ENCODE results near the gene RNF112.

Gene RNF112

DNA sequence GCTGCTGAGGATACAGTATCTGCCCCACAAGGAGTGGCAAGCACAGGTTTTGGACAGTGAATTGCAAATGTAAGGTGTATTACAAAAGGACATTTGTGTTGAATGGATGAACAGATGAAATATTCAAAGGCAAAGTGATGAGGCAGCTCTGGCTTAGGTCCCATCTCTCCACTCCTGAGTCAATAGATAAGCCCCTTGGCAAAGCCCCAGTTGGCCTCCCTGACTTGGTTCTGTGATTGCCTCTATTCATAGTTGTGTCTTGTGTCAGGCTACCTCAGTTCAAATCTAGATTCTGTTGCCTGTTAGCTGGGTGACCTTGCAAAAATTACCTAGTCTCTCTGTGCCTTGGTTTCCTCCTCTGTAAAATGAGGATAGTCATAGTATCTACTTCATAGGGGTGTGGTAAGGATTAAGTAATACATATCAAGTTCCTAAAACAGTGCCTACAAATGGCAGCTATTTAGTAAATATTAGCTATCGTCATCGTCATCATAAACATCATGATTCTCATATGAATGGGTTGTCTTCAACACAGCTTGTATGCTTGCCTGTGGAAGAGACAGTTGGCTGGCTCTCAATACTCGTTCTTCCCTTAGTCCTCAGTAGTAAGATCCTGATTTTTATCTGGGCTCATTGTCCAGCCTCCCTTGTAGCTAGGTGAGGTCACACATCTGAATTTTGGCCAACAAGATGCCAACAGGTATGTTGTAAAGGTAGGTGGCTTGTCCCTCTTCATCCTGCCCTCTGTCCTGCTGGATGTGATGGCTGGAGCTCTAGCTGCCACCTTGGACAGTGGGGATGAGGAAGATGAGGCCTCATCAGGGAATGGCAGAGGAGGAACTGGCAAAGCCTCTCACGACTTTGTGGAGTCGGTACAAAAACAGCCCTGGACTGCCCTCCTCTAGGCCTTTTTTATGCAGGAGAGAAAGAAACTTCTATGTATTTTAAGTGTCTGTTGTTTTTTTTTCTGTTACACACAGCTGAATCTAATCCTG, 21.9 kb upstream of the RNF112 start:
- DNase-seq, result no peak

GRCh38 chr17:19390951-19391350, 20.1 kb upstream of the RNF112 start:
- no peak for DNase-seq

- no peak for DNase-seq
Measured at GRCh38 chr17:19391432-19391831, 19.6 kb upstream of the RNF112 start.

GRCh38 chr17:19392303-19392702, 18.7 kb upstream of the RNF112 start:
- no peak for DNase-seq

- no peak for DNase-seq
Measured at GRCh38 chr17:19397556-19398041, 13.4 kb upstream of the RNF112 start.

DNA sequence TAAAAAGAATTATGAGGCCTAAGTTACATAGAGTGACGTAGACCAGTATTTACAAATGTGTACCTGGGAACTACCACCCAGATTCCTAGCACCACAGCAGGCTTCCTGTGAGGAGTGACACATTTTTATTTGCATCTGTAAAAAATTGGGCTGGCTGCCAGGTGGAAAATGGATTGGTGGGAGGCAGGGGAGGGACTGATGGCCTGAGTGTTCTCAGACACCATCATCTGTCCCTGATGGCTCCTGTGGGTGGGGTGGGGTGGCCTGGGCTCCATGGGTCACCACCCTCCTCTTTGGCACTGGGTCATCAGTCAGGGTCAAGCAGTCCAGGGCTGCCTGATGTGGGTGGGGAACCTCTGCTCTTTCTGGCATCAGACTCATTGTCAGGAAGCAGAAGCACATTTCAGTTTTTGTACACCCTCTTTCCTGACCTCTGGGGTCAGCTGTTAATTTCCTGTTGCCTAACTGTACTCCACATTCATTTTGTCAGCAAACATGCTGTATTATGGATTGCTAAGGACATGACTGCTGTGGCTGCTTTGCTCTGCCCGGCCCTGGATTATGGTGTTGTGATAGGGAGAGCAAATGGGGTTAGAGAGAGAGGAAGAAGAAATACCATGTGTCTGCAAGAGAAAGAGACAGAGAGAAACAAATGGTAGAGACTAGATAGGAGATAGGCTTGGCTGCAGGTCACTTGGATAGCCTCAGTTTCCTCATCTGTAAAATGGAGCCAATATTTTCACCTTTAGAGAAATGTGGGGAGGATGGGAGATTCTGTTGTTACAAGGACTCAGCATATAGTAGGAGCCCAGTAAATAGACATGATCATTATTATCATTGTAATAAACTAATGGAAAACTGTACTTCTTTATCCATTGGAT, 12.5 kb upstream of the RNF112 start:
- DNase-seq, result no peak

- no peak for DNase-seq
Measured at GRCh38 chr17:19399750-19400450, 11.1 kb upstream of the RNF112 start.

GRCh38 chr17:19401321-19402010, 9.6 kb upstream of the RNF112 start:
- no peak for DNase-seq

- DNase-seq, result no peak
Measured at GRCh38 chr17:19402171-19402570, 8.9 kb upstream of the RNF112 start.

DNA sequence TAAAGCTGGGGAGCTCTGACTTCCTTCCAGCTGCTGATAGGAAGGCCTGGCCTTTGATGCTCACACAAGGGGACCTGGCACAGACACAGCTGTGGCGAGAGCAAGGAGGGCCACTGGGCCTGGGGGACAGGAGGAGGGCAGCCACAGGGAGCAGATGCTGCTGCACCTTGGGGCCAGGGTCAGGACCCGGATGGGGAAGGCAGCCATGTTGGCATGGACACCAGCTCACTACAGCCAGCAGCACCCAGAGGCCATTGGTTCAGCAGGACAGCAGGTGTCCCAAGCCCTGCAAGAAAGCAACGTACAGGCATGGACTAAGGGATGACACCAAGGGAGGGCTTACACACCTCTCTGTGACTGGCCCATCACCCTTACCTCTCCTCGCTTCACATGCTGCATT, 8.0 kb upstream of the RNF112 start:
- no peak for DNase-seq

DNA sequence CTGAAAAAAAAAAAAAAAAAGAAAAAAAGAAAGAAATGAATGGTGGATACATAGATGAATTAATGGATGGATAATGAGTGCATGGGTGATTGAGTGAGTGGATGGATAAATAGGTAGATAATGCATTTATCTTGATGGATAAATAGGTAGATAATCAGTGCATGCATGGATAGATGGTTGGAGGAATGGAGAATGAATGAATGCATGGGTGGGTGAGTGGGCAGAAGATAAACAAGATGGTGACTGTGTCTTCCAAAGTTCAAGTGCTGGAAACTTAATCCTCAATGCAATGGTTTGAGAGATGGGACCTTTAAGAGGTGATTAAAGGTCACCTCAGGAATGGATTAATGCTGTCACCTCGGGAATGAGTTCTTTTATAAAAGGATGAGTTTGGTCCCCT, 6.8 kb upstream of the RNF112 start:
- DNase-seq, result no peak

GRCh38 chr17:19405114-19405513, 5.9 kb upstream of the RNF112 start:
- DNase-seq, result no peak

GRCh38 chr17:19407601-19408345, 3.3 kb upstream of the RNF112 start:
- DNase-seq, result no peak

DNA sequence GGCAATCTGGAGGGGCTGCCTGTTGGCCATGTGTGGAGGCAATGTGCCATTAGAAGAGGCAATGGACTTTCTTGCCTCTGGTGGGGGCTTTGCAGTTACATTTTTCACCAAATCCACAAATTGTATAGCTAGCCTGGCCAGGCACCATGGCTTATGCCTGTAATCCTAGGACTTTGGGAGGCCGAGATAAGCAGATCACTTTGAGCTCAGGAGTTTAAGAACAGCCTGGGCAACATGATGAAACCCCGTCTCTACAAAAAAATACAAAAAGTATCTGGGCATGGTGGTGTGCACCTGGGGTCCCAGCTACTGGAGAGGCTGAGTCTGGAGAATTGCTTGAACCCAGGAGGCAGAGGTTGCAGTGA, 2.7 kb upstream of the RNF112 start:
- DNase-seq, result no peak

DNA sequence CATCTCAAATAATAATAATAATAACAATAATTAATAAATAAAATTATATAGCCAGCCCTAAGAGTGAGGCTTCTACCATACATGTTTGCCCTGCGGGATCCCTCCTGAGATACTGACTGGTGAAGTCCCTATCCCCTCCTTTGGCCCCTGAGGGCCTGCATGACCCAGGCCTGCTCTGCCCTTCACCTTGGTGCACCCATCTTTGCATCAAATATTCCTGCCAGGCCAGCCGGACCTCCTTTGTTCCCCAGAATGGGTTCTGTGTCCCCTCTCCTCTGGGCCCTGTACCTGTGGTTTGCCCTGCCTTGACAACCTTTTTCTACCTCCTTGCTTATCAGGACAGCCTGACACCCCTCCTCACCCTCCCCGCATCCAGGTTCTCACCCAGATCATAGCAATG, 2.0 kb upstream of the RNF112 start:
- no peak for DNase-seq

GRCh38 chr17:19409509-19409908, 1.5 kb upstream of the RNF112 start:
- DNase-seq, result peak in 1 of 2 experiments; percentile 24

GRCh38 chr17:19410091-19410490, 941 bp upstream of the RNF112 start:
- no peak for DNase-seq

DNA sequence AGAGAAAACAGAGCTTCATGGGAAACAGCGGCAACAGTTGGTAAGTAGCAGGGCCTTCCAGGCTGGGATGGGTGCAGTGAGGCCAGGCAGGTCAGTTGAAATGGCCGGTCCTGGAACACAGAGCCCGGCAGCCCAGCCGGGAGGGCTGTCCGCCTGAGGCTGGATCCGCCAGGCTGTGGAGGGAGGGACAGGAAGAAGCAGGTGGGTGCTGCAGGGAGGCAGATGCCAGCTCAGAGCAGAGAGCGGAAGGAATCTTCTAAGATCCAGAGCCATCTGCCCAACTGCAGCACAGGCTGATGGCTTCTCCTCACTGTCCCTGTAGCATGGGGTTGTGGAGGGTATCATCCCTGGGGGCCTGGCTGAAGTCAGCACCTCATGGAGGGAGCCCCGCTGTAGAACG, 599 bp downstream of the RNF112 start:
- DNase-seq, result no peak

DNA sequence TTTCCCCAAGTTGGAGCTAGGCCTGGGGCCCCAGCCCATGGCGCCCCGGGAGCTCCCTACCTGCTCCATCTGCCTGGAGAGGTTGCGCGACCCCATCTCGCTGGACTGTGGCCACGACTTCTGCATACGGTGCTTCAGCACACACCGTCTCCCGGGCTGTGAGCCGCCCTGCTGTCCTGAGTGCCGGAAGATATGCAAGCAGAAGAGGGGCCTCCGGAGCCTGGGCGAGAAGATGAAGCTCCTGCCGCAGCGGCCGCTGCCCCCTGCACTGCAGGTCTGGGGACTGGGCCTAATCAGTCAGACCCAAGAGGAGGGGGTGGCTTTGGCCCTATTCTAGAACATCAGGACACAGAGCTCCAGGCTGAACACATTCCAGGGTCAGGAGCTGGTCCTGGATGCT, 1.5 kb downstream of the RNF112 start:
- no peak for DNase-seq

GRCh38 chr17:19412984-19413383, 2.0 kb downstream of the RNF112 start:
- no peak for DNase-seq

GRCh38 chr17:19413761-19414160, 2.7 kb downstream of the RNF112 start:
- no peak for DNase-seq

Measured in stimulated activated CD4-positive, alpha-beta T cell treated with anti-CD3 and anti-CD28 coated beads, Interleukin-4, amount 100 ng/mL, for 4 hours (primary cell).